H9 (cell line): ENCODE measurements around the gene TMCO6. TPM values are rescaled to one million over a fixed set of nuclear protein-coding genes. Genes with fewer than 3 reads are reported as not detected.

ENCODE experiments used
- DNase-seq: peaks from one replicate; pipeline ENCODE4 v3.0.0-alpha.2; 2017
- H2AFZ ChIP-seq: one replicate; pipeline ENCODE4 v1.6.1; 2013; ENCODE audit warnings: mild to moderate bottlenecking, low read length, control low read depth, moderate library complexity
- H2AK5ac ChIP-seq: 2 replicates; pipeline ENCODE4 v1.6.1; 2013; ENCODE audit warnings: low read length, control low read depth, mixed read lengths; ENCODE audit not compliant: insufficient read length
- H2BK120ac ChIP-seq: one replicate; pipeline ENCODE4 v1.6.1; 2013; ENCODE audit warnings: low read depth, mild to moderate bottlenecking, low read length, control low read depth, inconsistent platforms; ENCODE audit not compliant: poor library complexity, severe bottlenecking
- H2BK12ac ChIP-seq: 2 replicates; pipeline ENCODE4 v1.6.1; 2013; ENCODE audit warnings: low read length, control low read depth, mixed read lengths, low read depth; ENCODE audit not compliant: insufficient read length
- H2BK15ac ChIP-seq: 2 replicates; pipeline ENCODE4 v1.6.1; 2013; ENCODE audit warnings: low read depth, low read length, control low read depth
- H2BK20ac ChIP-seq: one replicate; pipeline ENCODE4 v1.6.1; 2013; ENCODE audit warnings: low read depth, mild to moderate bottlenecking, low read length, control low read depth, inconsistent platforms; ENCODE audit not compliant: poor library complexity, severe bottlenecking
- H2BK5ac ChIP-seq: 2 replicates; pipeline ENCODE4 v1.6.1; 2013; ENCODE audit warnings: low read length, control low read depth, mixed read lengths; ENCODE audit not compliant: insufficient read length
- H3K14ac ChIP-seq: 2 replicates; pipeline ENCODE4 v1.6.1; 2013; ENCODE audit warnings: low read length, control low read depth; ENCODE audit not compliant: insufficient read depth
- H3K18ac ChIP-seq: 2 replicates; pipeline ENCODE4 v1.6.1; 2013; ENCODE audit warnings: low read depth, mild to moderate bottlenecking, mixed read lengths, low read length, control low read depth; ENCODE audit not compliant: insufficient read length
- H3K23ac ChIP-seq: 2 replicates; pipeline ENCODE4 v1.6.1; 2013; ENCODE audit warnings: low read length, control low read depth, mixed read lengths, low read depth; ENCODE audit not compliant: insufficient read length
- H3K23me2 ChIP-seq: 2 replicates; pipeline ENCODE4 v1.6.1; 2013; ENCODE audit warnings: low read depth, mild to moderate bottlenecking, mixed read lengths, low read length, control low read depth; ENCODE audit not compliant: insufficient read length, poor library complexity, severe bottlenecking
- H3K27ac ChIP-seq: 2 replicates; pipeline ENCODE4 v1.5.1; 2013; ENCODE audit warnings: low read length, control low read depth, mixed read lengths, low read depth; ENCODE audit not compliant: insufficient read length
- H3K27me3 ChIP-seq: 2 replicates; pipeline ENCODE4 v1.6.1; 2013; ENCODE audit warnings: low read length, control low read depth, inconsistent platforms; ENCODE audit not compliant: insufficient read depth
- H3K4ac ChIP-seq: 2 replicates; pipeline ENCODE4 v1.6.1; 2013; ENCODE audit warnings: low read depth, mild to moderate bottlenecking, control low read depth, inconsistent platforms, low read length, moderate library complexity
- H3K4me1 ChIP-seq: 2 replicates; pipeline ENCODE4 v1.6.1; 2013; ENCODE audit warnings: low read length, control low read depth, inconsistent platforms; ENCODE audit not compliant: insufficient read depth
- H3K4me2 ChIP-seq: 2 replicates; pipeline ENCODE4 v1.6.1; 2013; ENCODE audit warnings: low read length, control low read depth, mixed read lengths; ENCODE audit not compliant: insufficient read length, insufficient read depth
- H3K56ac ChIP-seq: 2 replicates; pipeline ENCODE4 v1.6.1; 2013; ENCODE audit warnings: low read depth, mild to moderate bottlenecking, mixed read lengths, low read length, control low read depth; ENCODE audit not compliant: insufficient read length
- H3K79me1 ChIP-seq: 2 replicates; pipeline ENCODE4 v1.6.1; 2013; ENCODE audit warnings: low read depth, mild to moderate bottlenecking, moderate library complexity, low read length, control low read depth, inconsistent platforms; ENCODE audit not compliant: insufficient read depth, poor library complexity, severe bottlenecking
- H3K79me2 ChIP-seq: 2 replicates; pipeline ENCODE4 v1.6.1; 2013; ENCODE audit warnings: low read length, control low read depth, inconsistent platforms; ENCODE audit not compliant: insufficient read depth
- H3K9ac ChIP-seq: 2 replicates; pipeline ENCODE4 v1.6.1; 2013; ENCODE audit warnings: low read length, control low read depth, mixed read lengths; ENCODE audit not compliant: insufficient read length; ENCODE audit errors: extremely low read depth
- H3K9me3 ChIP-seq: one replicate; pipeline ENCODE4 v1.6.1; 2013; ENCODE audit warnings: low read depth, low read length, inconsistent platforms; ENCODE audit not compliant: control insufficient read depth
- H3T11ph ChIP-seq: one replicate; pipeline ENCODE4 v1.6.1; 2013; ENCODE audit warnings: mild to moderate bottlenecking, low read length, control low read depth, inconsistent platforms
- H4K20me1 ChIP-seq: one replicate; pipeline ENCODE4 v1.6.1; 2013; ENCODE audit not compliant: control insufficient read depth, insufficient read length, insufficient read depth
- H4K5ac ChIP-seq: 2 replicates; pipeline ENCODE4 v1.6.1; 2013; ENCODE audit warnings: low read depth, mild to moderate bottlenecking, mixed read lengths, low read length, control low read depth; ENCODE audit not compliant: insufficient read length
- H4K8ac ChIP-seq: replicated peaks from 2 replicates; pipeline ENCODE4 v1.6.1; 2013; ENCODE audit warnings: low read length, control low read depth, mixed read lengths, low read depth; ENCODE audit not compliant: insufficient read length
- H4K91ac ChIP-seq: 2 replicates; pipeline ENCODE4 v1.6.1; 2013; ENCODE audit warnings: low read depth, mild to moderate bottlenecking, moderate library complexity, mixed read lengths, low read length, control low read depth; ENCODE audit not compliant: insufficient read length
- H3K27ac Mint-ChIP-seq, 3 experiments: 2 replicates in 2 of 3; 3 replicates in 1 of 3; pipeline ENCODE4 v1.8.0; 2020 to 2021; ENCODE audit warnings: mixed read lengths in 3 of 3, mild to moderate bottlenecking in 1 of 3, moderate library complexity in 1 of 3
- H3K27me3 Mint-ChIP-seq: 2 replicates; pipeline ENCODE4 v1.8.0; 2021; ENCODE audit warnings: low read depth, mild to moderate bottlenecking, moderate library complexity, mixed read lengths
- H3K36me3 Mint-ChIP-seq, 3 experiments: 2 replicates in 2 of 3; 3 replicates in 1 of 3; pipeline ENCODE4 v1.8.0; 2020 to 2021; ENCODE audit warnings: low read depth in 3 of 3, mixed read lengths in 3 of 3; ENCODE audit not compliant: insufficient read depth in 1 of 3
- H3K4me1 Mint-ChIP-seq, 2 experiments: 2 replicates each; pipeline ENCODE4 v1.8.0; 2020; ENCODE audit warnings: mixed read lengths in 2 of 2
- H3K4me3 Mint-ChIP-seq, 2 experiments: 2 replicates in 1 of 2; 3 replicates in 1 of 2; pipeline ENCODE4 v1.8.0; 2020 to 2021; ENCODE audit warnings: mild to moderate bottlenecking in 2 of 2, mixed read lengths in 2 of 2, moderate library complexity in 1 of 2
- H3K9me3 Mint-ChIP-seq, 2 experiments: 2 replicates in 1 of 2; 3 replicates in 1 of 2; pipeline ENCODE4 v1.8.0; 2020; ENCODE audit warnings: mild to moderate bottlenecking in 2 of 2, mixed read lengths in 2 of 2, moderate library complexity in 1 of 2
- CTCF ChIP-seq: fragments of 200-600 bp; sonication (generic); conservative IDR thresholded peaks from 3 replicates; pipeline ENCODE4 v1.8.0; 2021; ENCODE audit warnings: antibody characterized with exemption, mild to moderate bottlenecking
- whole genome bisulfite sequencing: extraction: QIAGEN DNeasy Blood & Tissue Kit; methylation state at CpG from one replicate; pipeline ENCODE4 v1.1.7; 2013; ENCODE audit warnings: missing lambda C conversion rate, low lambda C conversion rate, mixed read lengths; ENCODE audit not compliant: insufficient read length; ENCODE audit errors: extremely low coverage; 5-methylcytosine and 5-hydroxymethylcytosine counted together
- total RNA-seq: library from RNA; stranded (reverse); gene quantifications from 2 replicates; pipeline ENCODE4 v1.2.1, GENCODE V29; 2021

The TMCO6 gene
- total RNA-seq, 1 experiment from 2014 or later: 39.3 TPM

- Histone ChIP-seq H2BK12ac (no peak overlapping the region), H4K91ac (no peak overlapping the region), H4K20me1 (no peaks in the 10 kb centered on the region), H3K79me2 (no peaks in the 10 kb centered on the region), H3K14ac (no peak overlapping the region), H2BK120ac (no peak overlapping the region), H3K4me2 (no peak overlapping the region), H3K4ac (no peak overlapping the region), H2BK5ac (no peak overlapping the region), H3K56ac (no peak overlapping the region), H3K27ac (no peak overlapping the region), H3K4me1 (no peaks in the 10 kb centered on the region), H3T11ph (no peak overlapping the region), H3K9me3 (no peaks in the 10 kb centered on the region), H3K9ac (no peak overlapping the region), H2AFZ (no peak overlapping the region), H2BK15ac (no peak overlapping the region), H2BK20ac (no peak overlapping the region), H4K8ac (no peak overlapping the region), H3K23ac (no peak overlapping the region), H3K79me1 (no peaks in the 10 kb centered on the region), H3K27me3 (no peaks in the 10 kb centered on the region), H2AK5ac (no peak overlapping the region), H3K23me2 (no peaks in the 10 kb centered on the region), H3K18ac (no peak overlapping the region), H4K5ac (no peak overlapping the region)
- no peak for DNase-seq
- TF ChIP-seq CTCF: no peak
- Mint-ChIP-seq H3K4me1 (peaks cover 0 to 6% of the 10 kb centered on the region in 2 experiments; a peak in 2 of 4 replicates), H3K27me3 (no peaks in the 10 kb centered on the region), H3K36me3 (peaks cover 26 to 81% (median 54%) of the 10 kb centered on the region in 3 experiments; a peak in 6 of 7 replicates), H3K4me3 (no peak overlapping the region), H3K9me3 (no peaks in the 10 kb centered on the region), H3K27ac (peak overlapping the region in 2 of 3 experiments; percentile 2 to 21; a peak in 3 of 7 replicates)
- no CpG with 5 or more reads among the region's 7 CpGs for WGBS
Measured at GRCh38 chr5:140671472-140672125, 32.3 kb downstream of the TMCO6 start.
